Erythroblast (primary cell): Measurements from ENCODE around the gene SLC35F5.

Experiments used
- GATA1 ChIP-seq: IDR thresholded peaks from 2 replicates; pipeline ENCODE4 v1.6.1; 2011; ENCODE audit warnings: low read depth, mild to moderate bottlenecking, control low read depth, low read length, moderate library complexity
- POLR2A ChIP-seq: IDR thresholded peaks from 2 replicates; pipeline ENCODE4 v1.6.1; 2011; ENCODE audit warnings: mild to moderate bottlenecking, low read length

DNA sequence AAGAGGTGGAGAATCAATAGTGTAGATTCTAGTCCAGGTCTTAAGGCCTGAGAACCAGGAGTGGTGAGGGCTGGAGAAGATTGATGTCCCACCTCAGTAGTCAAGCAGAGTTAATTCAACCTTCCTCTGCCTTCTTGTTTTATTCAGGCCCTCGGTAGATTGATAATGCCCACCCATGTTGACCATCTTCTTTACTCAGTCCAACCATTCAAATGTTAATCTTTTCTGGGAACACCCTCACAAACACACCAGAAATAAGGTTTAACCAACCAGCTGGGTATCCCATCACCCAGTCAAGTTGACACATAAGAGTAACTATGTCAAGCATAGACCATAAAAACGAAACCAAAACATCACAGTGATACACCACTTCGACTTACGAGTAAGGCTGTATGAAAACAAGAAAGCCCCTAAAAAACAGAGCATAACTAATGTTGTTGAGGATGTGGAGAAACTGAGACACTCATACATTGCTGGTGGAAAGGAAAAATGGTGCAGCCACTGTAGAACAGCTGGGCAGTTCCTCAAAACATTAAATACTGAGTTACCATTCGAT is 57.5 kb downstream of the SLC35F5 start:
- TF ChIP-seq POLR2A: no peak
- TF ChIP-seq GATA1: no peak
